BLaER1 treated with 17β-estradiol and CSF1 and Interleukin-3, amounts not matched to agents 10 nM and 100 nM (cell line): ENCODE results near the gene MEGF6.
A peak's percentile ranks its signal among the peaks of the same experiment; 100 is the strongest.

Experiments
- H3K27ac ChIP-seq, 11 experiments: shearing (Covaris generic); formaldehyde crosslinking; 2 replicates each; pipeline ENCODE4 v1.8.1; 2022
- H3K27me3 ChIP-seq, 11 experiments: shearing (Covaris generic); formaldehyde crosslinking; 2 replicates each; pipeline ENCODE4 v1.8.1; 2022
- H3K36me3 ChIP-seq, 11 experiments: shearing (Covaris generic); formaldehyde crosslinking; 2 replicates each; pipeline ENCODE4 v1.8.1; 2022
- H3K4me1 ChIP-seq, 10 experiments: shearing (Covaris generic); formaldehyde crosslinking; 2 replicates each; pipeline ENCODE4 v1.8.1; 2022
- H3K4me2 ChIP-seq, 11 experiments: shearing (Covaris generic); formaldehyde crosslinking; 2 replicates each; pipeline ENCODE4 v1.8.1; 2022
- H3K4me3 ChIP-seq, 10 experiments: shearing (Covaris generic); formaldehyde crosslinking; 2 replicates each; pipeline ENCODE4 v1.8.1; 2022
- H3K9ac ChIP-seq, 11 experiments: shearing (Covaris generic); formaldehyde crosslinking; 2 replicates each; pipeline ENCODE4 v1.8.1; 2022
- H3K9me3 ChIP-seq, 11 experiments: shearing (Covaris generic); formaldehyde crosslinking; replicated peaks in 1 of 11; 2 replicates each; pipeline ENCODE4 v1.8.1; 2022
- H4K20me1 ChIP-seq, 11 experiments: shearing (Covaris generic); formaldehyde crosslinking; 2 replicates each; pipeline ENCODE4 v1.8.1; 2022
- Cebpa-rat ChIP-seq, 11 experiments: shearing (Covaris generic); IDR thresholded peaks; 2 replicates each; pipeline ENCODE4 v1.8.1; 2022

The MEGF6 gene

GRCh38 chr1:3609769-3610526 lies 1.4 kb downstream of the MEGF6 start:
- peaks cover 51 to 93% (median 81%) of the 10 kb centered on the region in 10 experiments for H3K4me1 ChIP-seq
- H4K20me1 ChIP-seq = peaks cover 0 to 95% (median 70%) of the 10 kb centered on the region in 11 experiments; a peak in 18 of 22 replicates
- H3K27ac ChIP-seq = peak overlapping the region in 8 of 11 experiments; percentile 39 to 88 (median 82); a peak in 17 of 22 replicates
- no peaks in the 10 kb centered on the region for H3K9me3 ChIP-seq
- H3K4me3 ChIP-seq = peak overlapping the region in 9 of 10 experiments; percentile 54 to 81 (median 76); a peak in 17 of 20 replicates
- TF ChIP-seq Cebpa-rat (IDR thresholded peaks at IDR 0.05) = no peak
- peaks cover 0 to 38% (median 22%) of the 10 kb centered on the region in 11 experiments; a peak in 19 of 22 replicates for H3K27me3 ChIP-seq
- H3K36me3 ChIP-seq = peaks cover 0 to 22% (median 16%) of the 10 kb centered on the region in 11 experiments; a peak in 12 of 22 replicates
- peak overlapping the region; percentile 95 to 100 (median 99) for H3K4me2 ChIP-seq
- H3K9ac ChIP-seq = peak overlapping the region in 10 of 11 experiments; percentile 6 to 89 (median 81); a peak in 19 of 22 replicates

- Histone ChIP-seq H3K9me3 (no peaks in the 10 kb centered on the region), H3K4me3 (peak overlapping the region in 8 of 10 experiments; percentile 68 to 81 (median 78); a peak in 16 of 20 replicates), H3K36me3 (peaks cover 0 to 27% (median 16%) of the 10 kb centered on the region in 11 experiments; a peak in 12 of 22 replicates), H3K27ac (peak overlapping the region in 8 of 11 experiments; percentile 39 to 88 (median 82); a peak in 17 of 22 replicates), H3K4me2 (peak overlapping the region; percentile 95 to 100 (median 99)), H3K27me3 (peaks cover 0 to 33% (median 18%) of the 10 kb centered on the region in 11 experiments; a peak in 19 of 22 replicates), H3K4me1 (peaks cover 45 to 91% (median 75%) of the 10 kb centered on the region in 10 experiments), H3K9ac (peak overlapping the region; percentile 6 to 89 (median 81); a peak in 19 of 22 replicates), H4K20me1 (peaks cover 0 to 95% (median 74%) of the 10 kb centered on the region in 11 experiments; a peak in 18 of 22 replicates)
- no peak for TF ChIP-seq Cebpa-rat (IDR thresholded peaks at IDR 0.05)
These were observed 2.1 kb downstream of the MEGF6 start for GRCh38 chr1:3609016-3609768.

GRCh38 chr1:3608154-3608553 lies 3.2 kb downstream of the MEGF6 start:
- Histone ChIP-seq H3K27me3 (peaks cover 0 to 23% (median 14%) of the 10 kb centered on the region in 11 experiments; a peak in 19 of 22 replicates), H3K4me3 (peak overlapping the region in 4 of 10 experiments; percentile 76 to 81 (median 80); a peak in 4 of 20 replicates), H3K36me3 (peaks cover 0 to 35% (median 16%) of the 10 kb centered on the region in 11 experiments; a peak in 12 of 22 replicates), H3K9me3 (no peaks in the 10 kb centered on the region), H3K4me2 (peak overlapping the region; percentile 95 to 100 (median 99)), H3K9ac (peak overlapping the region in 7 of 11 experiments; percentile 77 to 89 (median 86); a peak in 10 of 22 replicates), H4K20me1 (peaks cover 0 to 95% (median 76%) of the 10 kb centered on the region in 11 experiments; a peak in 18 of 22 replicates), H3K4me1 (peaks cover 35 to 89% (median 68%) of the 10 kb centered on the region in 10 experiments), H3K27ac (peak overlapping the region in 1 of 11 experiments; percentile 88; a peak in 2 of 22 replicates)
- no peak for TF ChIP-seq Cebpa-rat (IDR thresholded peaks at IDR 0.05)

GRCh38 chr1:3607703-3608065 lies 3.6 kb downstream of the MEGF6 start:
- H3K4me2 ChIP-seq = peak overlapping the region in 9 of 11 experiments; percentile 95 to 100 (median 99); a peak in 14 of 22 replicates
- peaks cover 0 to 40% (median 16%) of the 10 kb centered on the region in 11 experiments; a peak in 12 of 22 replicates for H3K36me3 ChIP-seq
- H4K20me1 ChIP-seq = peaks cover 0 to 95% (median 79%) of the 10 kb centered on the region in 11 experiments; a peak in 18 of 22 replicates
- no peak overlapping the region for H3K4me3 ChIP-seq
- peaks cover 33 to 88% (median 68%) of the 10 kb centered on the region in 10 experiments for H3K4me1 ChIP-seq
- no peaks in the 10 kb centered on the region for H3K9me3 ChIP-seq
- no peak overlapping the region for H3K27ac ChIP-seq
- no peak for TF ChIP-seq Cebpa-rat (IDR thresholded peaks at IDR 0.05)
- peak overlapping the region in 4 of 11 experiments; percentile 5 to 87 (median 53); a peak in 3 of 22 replicates for H3K9ac ChIP-seq
- H3K27me3 ChIP-seq = peaks cover 0 to 19% (median 10%) of the 10 kb centered on the region in 11 experiments; a peak in 19 of 22 replicates

- H3K27me3 ChIP-seq = peaks cover 0 to 12% (median 4%) of the 10 kb centered on the region in 11 experiments; a peak in 18 of 22 replicates
- H3K36me3 ChIP-seq = peaks cover 0 to 44% (median 19%) of the 10 kb centered on the region in 11 experiments; a peak in 12 of 22 replicates
- no peak for TF ChIP-seq Cebpa-rat (IDR thresholded peaks at IDR 0.05)
These were observed 4.3 kb downstream of the MEGF6 start for GRCh38 chr1:3606779-3607702.

GRCh38 chr1:3604997-3605823 lies 6.1 kb downstream of the MEGF6 start:
- no peak overlapping the region for H3K4me3 ChIP-seq

More at GRCh38 chr1:3606779-3607702, 4.3 kb downstream of the MEGF6 start:
- Histone ChIP-seq H4K20me1 (peaks cover 0 to 95% (median 82%) of the 10 kb centered on the region in 11 experiments; a peak in 18 of 22 replicates), H3K4me3 (no peak overlapping the region), H3K27ac (no peak overlapping the region), H3K4me1 (peaks cover 33 to 88% (median 68%) of the 10 kb centered on the region in 10 experiments), H3K9me3 (no peaks in the 10 kb centered on the region), H3K4me2 (peak overlapping the region in 8 of 11 experiments; percentile 9 to 100 (median 98); a peak in 13 of 22 replicates), H3K9ac (0 out of 22 replicates have a peak overlapping the region, but pooled peaks of 2 of the 11 experiments have one; percentile 5 to 20)

More at GRCh38 chr1:3604997-3605823, 6.1 kb downstream of the MEGF6 start:
- Histone ChIP-seq H3K9ac (no peak overlapping the region), H3K27ac (no peak overlapping the region), H4K20me1 (peaks cover 0 to 100% (median 96%) of the 10 kb centered on the region in 11 experiments; a peak in 17 of 22 replicates), H3K27me3 (peaks cover 0 to 7% (median 0%) of the 10 kb centered on the region in 11 experiments; a peak in 1 of 22 replicates), H3K4me2 (peak overlapping the region in 3 of 11 experiments; percentile 1 to 21 (median 4); a peak in 2 of 22 replicates), H3K9me3 (no peaks in the 10 kb centered on the region), H3K4me1 (peaks cover 24 to 97% (median 79%) of the 10 kb centered on the region in 10 experiments), H3K36me3 (peaks cover 0 to 61% (median 22%) of the 10 kb centered on the region in 11 experiments; a peak in 12 of 22 replicates)
- no peak for TF ChIP-seq Cebpa-rat (IDR thresholded peaks at IDR 0.05)
